PC-3 (cell line): ENCODE measurements around the gene SETD1A.

Source experiments
- CTCF ChIP-seq: fragments of 300-600 bp; sonication (generic); conservative IDR thresholded peaks from 2 replicates; pipeline ENCODE4 v1.5.1; 2017; ENCODE audit warnings: antibody characterized with exemption, low read depth, mild to moderate bottlenecking, low read length
- EZH2 ChIP-seq: fragments of 300-600 bp; sonication (generic); IDR thresholded peaks from one replicate; pipeline ENCODE4 v1.6.1; 2017; ENCODE audit warnings: antibody characterized with exemption, mild to moderate bottlenecking, low read length; ENCODE audit not compliant: unreplicated experiment
- EZH2phosphoT487 ChIP-seq: fragments of 300-600 bp; sonication (generic); IDR thresholded peaks from 2 replicates; pipeline ENCODE4 v1.6.1; 2018; ENCODE audit warnings: mild to moderate bottlenecking, antibody characterized with exemption, low read length, borderline replicate concordance

GRCh38 chr16:31022544-31023251 lies 65.1 kb downstream of the SETD1A start:
- TF ChIP-seq EZH2: no peak
- TF ChIP-seq CTCF: no peak
- TF ChIP-seq EZH2phosphoT487: no peak
